IMR-90 (cell line): ENCODE data around the gene SEPTIN2. TPM values are rescaled to one million over a fixed set of nuclear protein-coding genes. Genes with fewer than 3 reads are reported as not detected.

Experiments
- ATAC-seq: fragments of 200-7000 bp; cut with Tn5 transposase; 2 replicates; pipeline ENCODE4 v1.9.1; 2020; ENCODE audit warnings: low read depth, mild to moderate bottlenecking, moderate library complexity
- BruUV-seq: library from RNA; stranded (reverse); fragments of 400-500 nt; replicated peaks from 2 replicates; lab custom pipeline; 2021; lab: Mats Ljungman, UMichigan
- CTCF ChIA-PET: fragments of 300-600 bp; formaldehyde crosslinking; extraction: SDS; loops from one replicate; lab custom pipeline; 2021; ENCODE audit warnings: antibody characterized with exemption; lab: Yijun Ruan, JAX
- POLR2A ChIA-PET: fragments of 300-600 bp; sonication (Branson Sonifier 250); formaldehyde crosslinking; loops from one replicate; lab custom pipeline; 2022; ENCODE audit warnings: antibody characterized with exemption; ENCODE audit not compliant: unreplicated experiment; lab: Charles Lee
- DNase-seq: peaks from one replicate; pipeline ENCODE4 v3.0.0; 2013
- H2AFZ ChIP-seq: replicated peaks from 2 replicates; pipeline ENCODE3; 2013; ENCODE audit warnings: low read length, mild to moderate bottlenecking; ENCODE audit not compliant: poor library complexity
- H2AK5ac ChIP-seq: 2 replicates; pipeline ENCODE4 v1.6.1; 2013; ENCODE audit warnings: low read depth, low read length, inconsistent platforms
- H2AK9ac ChIP-seq: replicated peaks from 2 replicates; pipeline ENCODE3; 2013; ENCODE audit warnings: mild to moderate bottlenecking, low read depth, low read length, moderate library complexity; ENCODE audit not compliant: poor library complexity
- H2BK120ac ChIP-seq: 2 replicates; pipeline ENCODE4 v1.6.1; 2013; ENCODE audit warnings: low read depth, low read length, inconsistent platforms
- H2BK15ac ChIP-seq: 3 replicates; pipeline ENCODE4 v1.6.1; 2013; ENCODE audit warnings: low read depth, low read length, inconsistent platforms
- H2BK20ac ChIP-seq: 2 replicates; pipeline ENCODE4 v1.6.1; 2013; ENCODE audit warnings: low read depth, mild to moderate bottlenecking, inconsistent platforms, low read length, moderate library complexity
- H2BK5ac ChIP-seq: 2 replicates; pipeline ENCODE4 v1.6.1; 2013; ENCODE audit warnings: mild to moderate bottlenecking, low read depth, low read length, inconsistent platforms; ENCODE audit not compliant: poor library complexity, severe bottlenecking
- H3K14ac ChIP-seq: replicated peaks from 2 replicates; pipeline ENCODE4 v1.6.1; 2013; ENCODE audit warnings: low read depth, low read length, inconsistent platforms
- H3K18ac ChIP-seq: 2 replicates; pipeline ENCODE4 v1.6.1; 2013; ENCODE audit warnings: low read depth, low read length, control low read depth
- H3K23ac ChIP-seq: 2 replicates; pipeline ENCODE4 v1.6.1; 2013; ENCODE audit warnings: low read depth, low read length, inconsistent platforms
- H3K27ac ChIP-seq: 2 replicates; pipeline ENCODE4 v1.5.1; 2013; ENCODE audit warnings: mild to moderate bottlenecking, control low read depth, low read length; ENCODE audit not compliant: insufficient read depth
- H3K27me3 ChIP-seq: 2 replicates; pipeline ENCODE4 v1.6.1; 2013; ENCODE audit warnings: low read length; ENCODE audit not compliant: control insufficient read depth, insufficient read depth
- H3K36me3 ChIP-seq: 2 replicates; pipeline ENCODE4 v1.6.1; 2013; ENCODE audit warnings: low read length, mixed read lengths; ENCODE audit not compliant: control insufficient read depth, insufficient read depth
- H3K4ac ChIP-seq: 2 replicates; pipeline ENCODE4 v1.6.1; 2013; ENCODE audit warnings: low read depth, low read length, inconsistent platforms
- H3K4me1 ChIP-seq: 2 replicates; pipeline ENCODE4 v1.6.1; 2013; ENCODE audit warnings: low read length, mixed read lengths; ENCODE audit not compliant: control insufficient read depth, insufficient read depth
- H3K4me2 ChIP-seq: 2 replicates; pipeline ENCODE4 v1.6.1; 2013; ENCODE audit warnings: low read depth, mild to moderate bottlenecking, control low read depth, low read length, moderate library complexity
- H3K4me3 ChIP-seq: 2 replicates; pipeline ENCODE4 v1.5.1; 2013; ENCODE audit warnings: low read depth, mild to moderate bottlenecking, control low read depth, low read length, moderate library complexity; ENCODE audit not compliant: insufficient read depth
- H3K56ac ChIP-seq: 2 replicates; pipeline ENCODE4 v1.6.1; 2013; ENCODE audit warnings: low read length, inconsistent platforms; ENCODE audit not compliant: insufficient read depth; ENCODE audit errors: extremely low read depth
- H3K79me1 ChIP-seq, 2 experiments: 2 replicates each; pipeline ENCODE4 v1.6.1; 2013; ENCODE audit warnings: low read length in 2 of 2, inconsistent platforms in 1 of 2, low read depth in 1 of 2
- H3K9ac ChIP-seq: 2 replicates; pipeline ENCODE4 v1.6.1; 2013; ENCODE audit warnings: low read depth, low read length, control low read depth
- H3K9me1 ChIP-seq: 2 replicates; pipeline ENCODE4 v1.6.1; 2013; ENCODE audit warnings: low read length, inconsistent platforms; ENCODE audit not compliant: insufficient read depth
- H3K9me3 ChIP-seq: 2 replicates; pipeline ENCODE4 v1.6.1; 2013; ENCODE audit warnings: low read length; ENCODE audit not compliant: control insufficient read depth, insufficient read depth
- H4K20me1 ChIP-seq: 2 replicates; pipeline ENCODE4 v1.6.1; 2013; ENCODE audit warnings: low read length, inconsistent platforms; ENCODE audit not compliant: insufficient read depth
- H4K5ac ChIP-seq: 2 replicates; pipeline ENCODE4 v1.6.1; 2013; ENCODE audit warnings: mild to moderate bottlenecking, low read depth, low read length, control low read depth
- H4K8ac ChIP-seq, 2 experiments: 2 replicates each; pipeline ENCODE4 v1.6.1; 2013; ENCODE audit warnings: low read depth in 2 of 2, low read length in 2 of 2, control low read depth in 1 of 2, inconsistent platforms in 1 of 2
- H4K91ac ChIP-seq: 2 replicates; pipeline ENCODE4 v1.6.1; 2013; ENCODE audit warnings: low read depth, low read length, inconsistent platforms; ENCODE audit not compliant: insufficient read depth
- CEBPB ChIP-seq: IDR thresholded peaks from 2 replicates; pipeline ENCODE4 v1.6.1; 2012; ENCODE audit warnings: low read depth, low read length, improper control_type of control experiment
- POLR2A ChIP-seq: IDR thresholded peaks from 2 replicates; pipeline ENCODE4 v1.6.1; 2012; ENCODE audit warnings: mild to moderate bottlenecking, low read depth, low read length
- RFX5 ChIP-seq: IDR thresholded peaks from 2 replicates; pipeline ENCODE4 v1.8.0; 2012; ENCODE audit warnings: low read depth, mild to moderate bottlenecking, low read length, moderate library complexity
- WGBS, 2 experiments: methylation state at CpG; one replicate each; pipeline versions ENCODE4 v1.1.5 to v1.1.7; 2013; ENCODE audit warnings: missing lambda C conversion rate in 2 of 2; ENCODE audit not compliant: insufficient read length in 1 of 2; ENCODE audit errors: extremely low coverage in 2 of 2; 5-methylcytosine and 5-hydroxymethylcytosine counted together
- dilution Hi-C: fragments of 300-500 bp; cut with HindIII; formaldehyde crosslinking; loops from one replicate; pipeline ENCODE4 v1.14.3; 2018; ENCODE audit warnings: low sequenced_read_pairs; ENCODE audit not compliant: unreplicated experiment
- in situ Hi-C: fragments of 300-500 bp; cut with MboI; formaldehyde crosslinking; loops from 3 replicates; pipeline ENCODE4 v1.14.3; 2019; ENCODE audit warnings: low sequenced_read_pairs, inconsistent platforms, mixed read lengths
- intact Hi-C: fragments of 100-400 bp; cut with micrococcal nuclease; formaldehyde crosslinking; loops from 2 replicates; pipeline ENCODE4 v1.10.0; 2022
- polyA plus RNA-seq, 3 experiments: library from polyadenylated mRNA; depleted of rRNA; stranded (reverse); fragments of >200 nt; gene quantifications; 2 replicates each; pipeline ENCODE4 v1.2.3, GENCODE V29; 2012; ENCODE audit warnings: low replicate concordance in 1 of 3
- total RNA-seq: library from RNA; depleted of rRNA; stranded (reverse); fragments of >200 nt; gene quantifications from 2 replicates; pipeline ENCODE4 v1.2.3, GENCODE V29; 2012

The SEPTIN2 gene
- total and polyA plus RNA-seq, 2 of the 4 experiments (the other 2 are of a cell fraction): 420 to 504 TPM

- H3K9me1 ChIP-seq: peaks cover 11% of the 10 kb centered on the region; the same call in 1 of the 2 replicates
- peak overlapping the region; percentile 100 for H2AK9ac ChIP-seq
- H3K23ac ChIP-seq: peak overlapping the region; percentile 93
- peaks cover 1% of the 10 kb centered on the region; the same call in 1 of the 2 replicates for H3K36me3 ChIP-seq
- peak overlapping the region; percentile 95 for H2BK5ac ChIP-seq
- H3K4me1 ChIP-seq: peaks cover 2% of the 10 kb centered on the region
- no peaks in the 10 kb centered on the region for H3K9me3 ChIP-seq
- H2AK5ac ChIP-seq: peak overlapping the region; percentile 90
- 1% methylated on average over 17 of the region's 38 CpGs; no CpG with 5 or more reads in 1 of the 2 experiments for WGBS, 2 experiments
- no TSS peak for BruUV-seq
- intact Hi-C loops (loop anchor here (2.0 kb wide), 1 partner anchor 42 kb away; no protein-coding TSS in a partner anchor), dilution Hi-C loops (no loop called here), in situ Hi-C loops (no loop called here)
- peak overlapping the region; percentile 96 for H4K91ac ChIP-seq
- peak overlapping the region; percentile 50; the same call in 1 of the 2 replicates for H2BK20ac ChIP-seq
- H3K79me1 ChIP-seq: peaks cover 7 to 58% of the 10 kb centered on the region in 2 experiments; a peak in 3 of 4 replicates
- H4K20me1 ChIP-seq: peaks cover 52% of the 10 kb centered on the region
- peak overlapping the region; percentile 98 for H3K27ac ChIP-seq
- peak overlapping the region; percentile 99 for H4K5ac ChIP-seq
- peak overlapping the region; percentile 95 for H3K18ac ChIP-seq
- peak overlapping the region; percentile 96 for H2AFZ ChIP-seq
- peak overlapping the region; percentile 96 to 98 for H4K8ac ChIP-seq
- no peaks in the 10 kb centered on the region for H3K27me3 ChIP-seq
- peak overlapping the region; percentile 80 for H3K4me3 ChIP-seq
- ATAC-seq (no peak), DNase-seq (peak; percentile 57)
- H3K4me2 ChIP-seq: peak overlapping the region; percentile 99
- ChIA-PET POLR2A (interaction anchor here (0.6 kb wide), 2 partner anchors 17 to 96 kb away, joined by 3 to 4 read pairs; no protein-coding TSS in a partner anchor), CTCF (interaction anchor here (1.3 kb wide), 1 partner anchor 53 kb away, joined by 3 read pairs; no protein-coding TSS in a partner anchor)
- peak overlapping the region; percentile 95 for H3K56ac ChIP-seq
- H3K4ac ChIP-seq: peak overlapping the region; percentile 100
- peak overlapping the region; percentile 99 for H3K9ac ChIP-seq
- peak overlapping the region; percentile 94 for H3K14ac ChIP-seq
- TF ChIP-seq POLR2A (peak; percentile 89), CEBPB (peak; percentile 38; the same call in 1 of the 2 replicates), RFX5 (no peak)
- H2BK15ac ChIP-seq: peak overlapping the region; percentile 72; the same call in 2 of the 3 replicates
- H2BK120ac ChIP-seq: peak overlapping the region; percentile 31; the same call in 1 of the 2 replicates
Measured at GRCh38 chr2:241314226-241315092, 1.3 kb upstream of the SEPTIN2 start.
